DND-41 (cell line): ENCODE results near the gene EN1.

Experiments
- CTCF ChIP-seq: IDR thresholded peaks from 2 replicates; pipeline ENCODE4 v1.5.1; 2012; ENCODE audit warnings: borderline replicate concordance, low read length, moderate library complexity, mild to moderate bottlenecking; ENCODE audit not compliant: poor library complexity, severe bottlenecking; ENCODE audit errors: extremely low read depth
- EZH2 ChIP-seq: IDR thresholded peaks from 3 replicates; pipeline ENCODE4 v1.6.1; 2012; ENCODE audit warnings: borderline replicate concordance, low read depth, mild to moderate bottlenecking, moderate library complexity, low read length, inconsistent platforms; ENCODE audit not compliant: severe bottlenecking

GRCh38 chr2:118864207-118864606, 16.8 kb upstream of the EN1 start:
- TF ChIP-seq EZH2 (no peak), CTCF (no peak)
